MM.1S (cell line): ENCODE results near the gene STMND1.
"Not testable (repeated sequence)": the region's sequence is repeated elsewhere in the genome, so short reads cannot be mapped to it uniquely, and the experiment has no call there.

ENCODE experiments used
- DNase-seq: peaks from one replicate; pipeline ENCODE4 v3.0.0-alpha.2; 2015
- H2AFZ ChIP-seq: fragments of 300-600 bp; sonication (generic); 2 replicates; pipeline ENCODE4 v1.6.0; 2016; ENCODE audit warnings: antibody characterized with exemption, low read length
- H3F3A ChIP-seq: fragments of 300-600 bp; sonication (generic); 2 replicates; pipeline ENCODE4 v1.6.1; 2016; ENCODE audit warnings: mild to moderate bottlenecking, antibody characterized with exemption, low read length, moderate library complexity, mixed read lengths; ENCODE audit not compliant: insufficient read depth
- H3K27ac ChIP-seq: fragments of 300-600 bp; sonication (generic); 2 replicates; pipeline ENCODE4 v1.5.1; 2016; ENCODE audit warnings: mild to moderate bottlenecking, low read length
- H3K27me3 ChIP-seq: fragments of 300-600 bp; sonication (generic); replicated peaks from 2 replicates; pipeline ENCODE4 v1.6.0; 2016; ENCODE audit warnings: low read length; ENCODE audit not compliant: insufficient read depth
- H3K36me3 ChIP-seq: fragments of 300-600 bp; sonication (generic); replicated peaks from 2 replicates; pipeline ENCODE4 v1.6.1; 2016; ENCODE audit warnings: mild to moderate bottlenecking, low read length, mixed read lengths; ENCODE audit not compliant: insufficient read depth
- H3K4me1 ChIP-seq: fragments of 300-600 bp; sonication (generic); 2 replicates; pipeline ENCODE4 v1.6.1; 2016; ENCODE audit warnings: low read length, mixed read lengths
- H3K4me2 ChIP-seq: fragments of 300-600 bp; sonication (generic); 2 replicates; pipeline ENCODE4 v1.6.0; 2016; ENCODE audit warnings: low read depth, low read length
- H3K4me3 ChIP-seq: fragments of 300-600 bp; sonication (generic); 2 replicates; pipeline ENCODE4 v1.5.1; 2016; ENCODE audit warnings: low read length, mixed read lengths
- H3K79me2 ChIP-seq: fragments of 300-600 bp; sonication (generic); 2 replicates; pipeline ENCODE4 v1.6.1; 2016; ENCODE audit warnings: mixed run types, low read length, mixed read lengths
- H3K9ac ChIP-seq: fragments of 300-600 bp; sonication (generic); 2 replicates; pipeline ENCODE4 v1.6.1; 2016; ENCODE audit warnings: low read length, mixed read lengths
- H3K9me2 ChIP-seq: fragments of 300-600 bp; sonication (generic); replicated peaks from 2 replicates; pipeline ENCODE4 v1.6.1; 2016; ENCODE audit warnings: mild to moderate bottlenecking, low read length, mixed read lengths; ENCODE audit not compliant: insufficient read depth
- H3K9me3 ChIP-seq: fragments of 300-600 bp; sonication (generic); replicated peaks from 2 replicates; pipeline ENCODE4 v1.6.1; 2016; ENCODE audit warnings: mild to moderate bottlenecking, low read length, mixed read lengths; ENCODE audit not compliant: insufficient read depth
- H4K20me1 ChIP-seq: fragments of 300-600 bp; sonication (generic); 2 replicates; pipeline ENCODE4 v1.6.1; 2016; ENCODE audit warnings: mild to moderate bottlenecking, low read length, moderate library complexity, mixed read lengths; ENCODE audit not compliant: insufficient read depth
- CTCF ChIP-seq: fragments of 300-600 bp; sonication (generic); IDR thresholded peaks from 2 replicates; pipeline ENCODE4 v1.5.1; 2016; ENCODE audit warnings: antibody characterized with exemption, low read length, mixed read lengths
- EZH2 ChIP-seq: fragments of 300-600 bp; sonication (generic); optimal IDR thresholded peaks from 2 replicates; pipeline ENCODE3; 2017; ENCODE audit warnings: low read depth, mild to moderate bottlenecking, antibody characterized with exemption, low read length, mixed read lengths
- EZH2phosphoT487 ChIP-seq: fragments of 300-600 bp; sonication (generic); IDR thresholded peaks from 2 replicates; pipeline ENCODE4 v1.6.1; 2018; ENCODE audit warnings: antibody characterized with exemption, low read length

STMND1 gene

GRCh38 chr6:17062871-17063440 is 38.9 kb upstream of the STMND1 start:
- Histone ChIP-seq H3K4me3 (no peak overlapping the region), H3K4me1 (no peaks in the 10 kb centered on the region), H3K79me2 (no peaks in the 10 kb centered on the region), H3K9me3 (no peaks in the 10 kb centered on the region), H3K27ac (no peak overlapping the region), H3K9me2 (no peaks in the 10 kb centered on the region), H3K27me3 (no peaks in the 10 kb centered on the region), H3K36me3 (no peaks in the 10 kb centered on the region), H2AFZ (no peak overlapping the region), H3K9ac (no peak overlapping the region), H4K20me1 (no peaks in the 10 kb centered on the region), H3F3A (no peaks in the 10 kb centered on the region), H3K4me2 (no peak overlapping the region)
- TF ChIP-seq EZH2 (no peak), EZH2phosphoT487 (no peak), CTCF (no peak)
- no peak for DNase-seq

- Histone ChIP-seq H3K4me2 (no peak overlapping the region), H3F3A (no peaks in the 10 kb centered on the region), H3K4me1 (no peaks in the 10 kb centered on the region), H2AFZ (no peak overlapping the region), H3K27ac (no peak overlapping the region), H3K9me2 (no peaks in the 10 kb centered on the region), H4K20me1 (no peaks in the 10 kb centered on the region), H3K9ac (no peak overlapping the region), H3K79me2 (no peaks in the 10 kb centered on the region), H3K27me3 (no peaks in the 10 kb centered on the region), H3K9me3 (no peaks in the 10 kb centered on the region), H3K36me3 (no peaks in the 10 kb centered on the region), H3K4me3 (no peak overlapping the region)
- no peak for TF ChIP-seq CTCF
- TF ChIP-seq EZH2: no peak
- no peak for TF ChIP-seq EZH2phosphoT487
- no peak for DNase-seq
Measured at GRCh38 chr6:17064975-17065374, 36.9 kb upstream of the STMND1 start.

GRCh38 chr6:17066610-17067009 is 35.2 kb upstream of the STMND1 start:
- Histone ChIP-seq H3K9me3 (no peaks in the 10 kb centered on the region), H3K27me3 (no peaks in the 10 kb centered on the region), H3K36me3 (no peaks in the 10 kb centered on the region), H2AFZ (no peak overlapping the region), H3K4me3 (no peak overlapping the region), H3F3A (no peaks in the 10 kb centered on the region), H3K9ac (no peak overlapping the region), H3K4me2 (no peak overlapping the region), H3K9me2 (no peaks in the 10 kb centered on the region), H4K20me1 (no peaks in the 10 kb centered on the region), H3K4me1 (no peaks in the 10 kb centered on the region), H3K79me2 (no peaks in the 10 kb centered on the region), H3K27ac (no peak overlapping the region)
- TF ChIP-seq EZH2: no peak
- DNase-seq: no peak

- not testable (repeated sequence) for H2AFZ ChIP-seq, H3K27ac ChIP-seq, H3K79me2 ChIP-seq, H3K9ac ChIP-seq, H3K9me2 ChIP-seq, H3K4me3 ChIP-seq, H3F3A ChIP-seq, H3K27me3 ChIP-seq, H3K4me1 ChIP-seq, H3K36me3 ChIP-seq, H4K20me1 ChIP-seq, H3K4me2 ChIP-seq, H3K9me3 ChIP-seq, DNase-seq
Measured at GRCh38 chr6:17068972-17069371, 32.9 kb upstream of the STMND1 start.

- not testable (repeated sequence) for H3K9me2 ChIP-seq, H3K36me3 ChIP-seq, H3K9me3 ChIP-seq, H3K79me2 ChIP-seq, H3K4me2 ChIP-seq, H2AFZ ChIP-seq, DNase-seq, H3K4me1 ChIP-seq, H3K27ac ChIP-seq, H3K9ac ChIP-seq, H3K27me3 ChIP-seq, H3K4me3 ChIP-seq, H3F3A ChIP-seq, H4K20me1 ChIP-seq
Measured at GRCh38 chr6:17070400-17070799, 31.4 kb upstream of the STMND1 start.

- not testable (repeated sequence) for H3K9me2 ChIP-seq, H3K4me1 ChIP-seq, H3K27ac ChIP-seq, H3K4me2 ChIP-seq, H3K36me3 ChIP-seq, H3F3A ChIP-seq, H3K79me2 ChIP-seq, H3K4me3 ChIP-seq, H2AFZ ChIP-seq, H3K9me3 ChIP-seq, DNase-seq, H3K27me3 ChIP-seq, H3K9ac ChIP-seq, H4K20me1 ChIP-seq
Measured at GRCh38 chr6:17073596-17073995, 28.3 kb upstream of the STMND1 start.
